Erythroblast (primary cell): ENCODE measurements around the gene ACTL8.

Experiments
- GATA1 ChIP-seq: IDR thresholded peaks from 2 replicates; pipeline ENCODE4 v1.6.1; 2011; ENCODE audit warnings: low read depth, mild to moderate bottlenecking, control low read depth, low read length, moderate library complexity
- POLR2A ChIP-seq: IDR thresholded peaks from 2 replicates; pipeline ENCODE4 v1.6.1; 2011; ENCODE audit warnings: mild to moderate bottlenecking, low read length

DNA sequence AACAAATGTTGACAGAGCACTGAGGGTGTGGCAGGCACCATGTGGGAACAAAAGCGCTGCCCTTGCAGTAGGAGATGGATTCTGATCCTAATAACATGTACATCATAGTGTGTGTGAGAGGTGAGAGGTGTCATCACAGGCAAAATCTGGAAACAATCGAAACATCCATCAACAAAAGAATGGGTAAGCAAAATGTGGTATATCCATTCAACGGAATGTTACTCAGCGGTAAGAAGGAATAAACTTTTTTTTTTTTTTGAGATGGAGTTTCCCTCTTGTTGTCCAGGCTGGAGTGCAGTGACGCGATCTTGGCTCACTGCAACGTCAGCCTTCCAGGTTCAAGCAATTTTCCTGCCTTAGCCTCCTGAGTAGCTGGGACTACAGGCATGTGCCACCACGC is 112.3 kb downstream of the ACTL8 start:
- TF ChIP-seq POLR2A = no peak
- TF ChIP-seq GATA1 = no peak
